Breast epithelium (tissue), 3 donors: Measurements from ENCODE around the gene CTDNEP1.
A peak's percentile ranks its signal among the peaks of the same experiment; 100 is the strongest.

Experiments
- CTCF ChIP-seq, 3 donors: fragments of 450-650 bp; IDR thresholded peaks; one replicate each; pipeline ENCODE4 v1.5.1; 2016 to 2017; ENCODE audit warnings: antibody characterized with exemption in 3 of 3, mild to moderate bottlenecking in 3 of 3, moderate library complexity in 3 of 3
- POLR2A ChIP-seq: fragments of 450-650 bp; IDR thresholded peaks from one replicate; pipeline ENCODE4 v1.6.1; 2016; ENCODE audit warnings: antibody characterized with exemption, mild to moderate bottlenecking, moderate library complexity
- POLR2AphosphoS5 ChIP-seq, 3 donors: sonication (generic); formaldehyde crosslinking; IDR thresholded peaks; one replicate each; pipeline ENCODE4 v1.6.1; 2017; ENCODE audit warnings: antibody characterized with exemption in 3 of 3

- TF ChIP-seq POLR2A (no peak), POLR2AphosphoS5 (IDR thresholded peaks at IDR 0.05) (peak in 1 of 3 donors; percentile 8), CTCF (IDR thresholded peaks at IDR 0.05) (no peak)
Observed at GRCh38 chr17:7258731-7259554, 7.4 kb upstream of the CTDNEP1 start.
